GM18873 (cell line): ENCODE results near the gene LSM3.

ENCODE experiments used
- ATAC-seq: cut with Tn5 transposase; IDR thresholded peaks from one replicate; pipeline ENCODE4 v1.9.1; 2021; ENCODE audit warnings: mild to moderate bottlenecking, moderate library complexity, moderate number of reproducible peaks; ENCODE audit not compliant: unreplicated experiment, low FRiP score

Gene LSM3

GRCh38 chr3:14156201-14156600 lies 22.4 kb upstream of the LSM3 start:
- no peak for ATAC-seq

DNA sequence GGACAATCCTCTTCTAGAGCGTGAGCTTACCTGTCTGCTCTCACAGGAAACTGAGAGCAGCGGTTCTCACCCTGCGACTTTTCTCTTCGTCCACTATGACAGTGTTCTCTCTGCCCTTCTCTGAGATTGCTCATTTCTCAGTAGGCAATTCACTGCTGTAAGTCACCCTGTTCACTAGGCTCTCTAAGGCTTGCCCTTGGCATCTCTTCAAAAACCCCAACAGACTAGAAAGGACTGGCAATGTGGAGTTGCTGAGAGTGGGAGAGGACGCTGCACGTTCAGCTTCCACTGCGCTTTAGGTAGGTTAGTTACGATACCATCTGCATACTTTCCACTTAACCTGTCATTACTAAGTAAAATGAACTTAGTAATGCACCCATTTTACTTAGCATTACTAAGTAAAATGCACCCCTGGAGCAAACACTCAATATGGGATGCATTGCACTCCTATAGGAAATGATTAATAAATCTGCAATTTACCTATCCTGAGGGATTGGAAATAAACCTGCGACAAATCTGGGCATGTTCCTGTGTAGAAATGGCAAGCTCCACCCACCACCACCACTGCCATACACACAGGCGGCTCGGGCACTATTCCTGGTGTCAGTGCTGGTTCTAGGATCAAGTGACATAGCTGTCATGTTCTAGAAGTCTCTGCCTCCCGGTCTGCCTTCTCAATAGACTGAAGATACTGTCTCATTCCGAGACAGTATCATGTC lies 21.6 kb upstream of the LSM3 start:
- ATAC-seq = no peak

DNA sequence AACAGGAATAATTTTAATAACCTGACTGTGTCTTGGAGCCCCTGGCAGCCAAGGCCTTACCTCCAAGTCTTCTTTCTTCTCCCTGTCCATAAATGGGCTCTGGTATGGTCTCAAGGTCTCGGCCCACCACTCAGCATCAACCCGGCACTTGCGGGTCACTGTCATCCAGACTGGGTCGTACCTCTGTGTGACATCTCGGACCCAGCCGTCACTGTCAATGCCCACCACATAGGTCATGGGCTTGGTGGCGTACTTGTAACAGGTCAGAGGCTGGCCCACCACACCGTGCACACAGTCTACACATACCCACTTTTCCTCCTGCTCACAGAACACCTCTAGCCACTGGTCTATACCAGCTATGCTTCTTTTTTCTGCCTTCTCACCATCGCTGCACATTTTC lies 20.7 kb upstream of the LSM3 start:
- no peak for ATAC-seq

DNA sequence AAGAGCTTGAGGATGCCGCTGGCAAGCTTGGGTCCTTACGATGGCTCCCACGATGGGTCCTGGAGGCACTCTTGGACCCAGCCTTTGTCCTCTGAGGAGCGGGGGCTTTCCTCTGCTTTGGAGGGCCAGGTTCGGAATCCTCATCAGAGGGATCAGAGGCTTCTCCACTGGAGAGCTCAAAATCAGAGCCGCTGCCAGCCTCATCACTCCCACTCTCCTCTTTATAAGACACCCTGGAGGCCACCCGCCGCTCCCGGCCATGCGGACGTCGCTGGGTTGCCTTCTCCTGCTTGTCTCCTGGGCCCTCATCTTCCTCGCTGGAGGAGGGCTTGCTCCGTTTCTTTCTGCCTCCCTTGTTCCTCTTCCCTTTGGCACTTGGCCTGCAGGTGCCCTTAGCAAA lies 20.2 kb upstream of the LSM3 start:
- ATAC-seq = no peak

- ATAC-seq = no peak
These were observed 19.2 kb upstream of the LSM3 start for GRCh38 chr3:14159426-14159825.

DNA sequence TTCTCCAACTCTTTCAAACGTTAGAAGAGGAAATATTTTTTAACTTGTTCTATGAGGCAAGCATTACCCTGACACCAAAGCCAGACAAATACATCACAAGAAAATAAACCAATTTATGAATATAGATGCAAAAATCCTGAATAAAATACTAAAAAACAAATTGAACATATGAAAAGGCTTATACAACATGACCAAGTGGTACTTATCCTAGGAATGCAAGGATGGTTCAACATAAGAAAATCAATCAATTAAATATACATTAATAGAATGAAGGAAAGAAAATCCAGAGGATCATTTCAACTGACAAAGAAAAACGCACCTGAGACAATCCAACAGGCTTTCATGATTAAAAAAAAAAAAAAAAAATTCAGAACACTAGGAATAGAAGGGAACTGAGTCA lies 17.3 kb upstream of the LSM3 start:
- no peak for ATAC-seq

DNA sequence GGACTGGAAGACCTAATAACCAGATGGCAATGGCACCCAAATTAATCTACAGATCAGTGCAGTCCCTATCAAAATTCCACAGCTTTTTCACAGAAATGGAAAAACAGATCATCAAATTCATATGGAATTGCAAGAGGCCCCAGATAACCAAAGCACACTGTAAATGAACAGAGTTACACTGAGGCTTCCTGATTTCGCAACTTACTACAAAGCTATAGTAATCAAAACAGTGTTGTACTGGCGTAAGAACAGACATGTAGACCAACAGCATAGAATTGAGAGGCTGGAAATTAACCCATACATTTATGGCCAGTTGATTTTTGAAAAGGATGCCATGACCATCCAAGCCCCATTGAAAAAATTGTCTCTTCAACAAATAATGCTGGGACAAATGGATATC lies 16.4 kb upstream of the LSM3 start:
- ATAC-seq = no peak

DNA sequence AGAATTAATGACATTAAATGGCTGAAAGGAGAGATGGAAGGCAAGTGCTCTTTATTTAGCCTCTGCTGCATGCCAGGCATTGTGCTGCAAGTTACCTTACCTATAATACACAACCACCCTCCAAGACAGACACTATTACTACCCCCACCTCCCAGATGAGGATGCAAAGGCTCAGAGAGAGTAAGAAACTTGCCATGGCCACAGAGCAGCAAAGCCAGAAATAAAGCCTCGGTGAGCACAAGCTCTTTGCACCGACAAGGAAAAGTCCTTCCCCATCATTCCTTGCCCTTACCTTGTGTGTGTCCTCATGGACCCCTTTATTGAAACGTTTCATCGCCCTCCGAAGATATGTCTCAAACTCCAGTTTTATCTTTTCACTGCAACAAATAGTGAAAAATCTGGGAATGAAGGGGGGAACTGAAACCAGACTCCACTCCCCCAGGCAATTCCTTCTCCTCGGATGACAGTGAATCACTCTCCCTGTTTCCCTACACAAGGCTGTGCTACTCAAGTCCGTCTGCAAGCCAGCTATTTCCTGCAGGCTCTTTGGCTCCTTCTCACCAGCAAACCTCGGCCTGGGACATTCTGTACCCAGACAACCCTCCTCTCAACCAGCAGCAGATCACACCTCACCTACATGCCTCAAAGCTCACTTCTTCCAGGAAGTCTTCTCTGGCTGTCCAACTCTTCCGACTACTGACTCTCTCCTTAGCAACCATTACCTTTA lies 11.6 kb upstream of the LSM3 start:
- no peak for ATAC-seq

GRCh38 chr3:14169435-14169834 lies 9.2 kb upstream of the LSM3 start:
- no peak for ATAC-seq

DNA sequence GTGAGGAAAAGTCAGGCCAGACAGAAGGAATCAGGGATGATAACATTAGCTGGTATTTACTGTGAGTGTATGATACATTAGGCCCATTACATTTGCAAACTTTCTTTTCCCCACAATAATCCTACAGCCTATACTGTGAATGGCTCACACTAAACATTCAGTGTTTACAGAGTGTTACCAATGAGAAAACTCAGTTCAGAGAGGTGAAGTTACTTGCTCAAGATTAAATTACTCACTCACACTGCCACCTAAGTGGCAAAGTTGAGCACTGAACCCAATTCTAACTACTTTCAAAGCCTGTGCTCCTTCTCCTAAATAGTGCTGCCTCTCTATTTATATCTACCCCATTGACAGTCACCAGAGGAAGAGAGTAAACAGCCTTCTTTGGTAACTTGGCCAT lies 8.7 kb upstream of the LSM3 start:
- ATAC-seq = no peak

DNA sequence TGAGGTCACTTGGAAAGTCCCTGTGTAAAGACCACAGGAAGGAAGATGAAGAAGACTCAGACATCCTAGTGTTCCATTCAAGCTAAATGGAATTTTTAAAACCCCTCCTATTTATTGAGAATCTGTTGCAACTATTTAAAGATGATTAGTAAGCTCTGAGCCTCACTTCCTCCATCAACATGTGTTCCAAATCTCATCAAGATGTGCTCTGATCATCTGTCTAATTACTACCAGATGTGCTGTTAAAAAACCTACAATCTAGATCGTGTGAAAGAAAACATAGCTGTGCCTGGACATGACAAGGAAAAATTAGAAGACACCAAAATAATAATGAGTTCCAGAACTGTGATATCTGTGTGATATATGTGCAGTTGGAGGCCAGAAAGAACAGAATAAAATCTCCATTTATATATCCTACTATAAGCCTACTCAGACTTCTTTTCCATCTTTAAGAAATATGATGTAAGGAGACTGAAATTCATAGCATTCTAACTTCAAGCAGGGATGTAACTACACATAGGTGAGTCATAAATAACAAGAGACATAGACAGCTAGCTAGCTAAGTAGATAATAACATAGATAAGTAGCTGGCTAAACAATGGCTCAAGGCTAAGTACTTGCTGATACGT lies 8.0 kb upstream of the LSM3 start:
- no peak for ATAC-seq

- ATAC-seq = no peak
These were observed 6.1 kb upstream of the LSM3 start for GRCh38 chr3:14172496-14172895.

GRCh38 chr3:14174483-14174882 lies 4.1 kb upstream of the LSM3 start:
- ATAC-seq = no peak

DNA sequence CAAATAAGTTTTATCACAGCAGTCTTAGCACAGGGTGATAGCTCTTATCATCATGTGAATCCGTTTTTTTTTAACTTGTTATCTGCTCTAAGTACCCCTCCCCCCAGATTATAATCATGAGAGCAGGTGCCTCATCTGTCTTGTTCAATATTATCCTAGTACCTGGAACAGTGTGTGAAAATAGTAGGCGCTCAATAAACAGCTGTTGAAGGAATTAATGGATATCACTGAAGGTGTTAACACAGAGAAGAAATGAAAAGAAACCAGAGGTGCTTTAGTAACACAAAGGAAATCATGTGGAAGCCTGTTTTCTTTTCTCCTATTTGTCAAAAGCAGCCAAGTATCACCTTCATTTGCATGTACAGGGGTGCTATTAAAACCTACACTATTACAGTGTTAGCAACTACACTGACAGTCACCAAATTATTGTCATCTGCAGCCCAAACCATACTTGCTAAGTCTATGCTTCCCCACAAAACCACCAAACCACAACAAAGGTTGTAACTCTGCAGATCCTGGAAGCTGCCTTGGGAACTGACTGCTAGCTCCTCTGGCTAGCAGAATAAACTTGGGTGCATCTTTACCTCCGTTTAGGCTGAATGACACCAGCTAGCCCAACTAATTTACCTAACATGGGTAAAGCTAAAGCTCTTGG lies 3.1 kb upstream of the LSM3 start:
- no peak for ATAC-seq

GRCh38 chr3:14177580-14178246 lies 904 bp upstream of the LSM3 start:
- ATAC-seq = peak; percentile 7

DNA sequence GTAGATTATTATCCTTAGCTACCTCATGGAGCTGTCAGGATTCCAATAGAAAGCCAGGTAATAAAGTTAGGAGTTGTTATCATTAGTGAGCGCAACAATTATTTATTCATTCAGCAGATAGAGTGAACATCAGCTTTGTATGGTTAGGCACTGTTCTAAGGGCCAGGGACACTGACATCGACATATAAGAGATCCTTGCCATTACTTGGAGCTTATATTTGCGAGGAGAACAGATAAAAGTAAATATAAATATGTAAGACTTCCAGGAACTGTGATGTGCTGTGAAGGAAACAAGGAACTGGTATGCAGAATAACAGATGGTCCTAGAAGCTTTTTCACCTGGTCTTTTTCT lies 473 bp downstream of the LSM3 start:
- no peak for ATAC-seq

GRCh38 chr3:14179795-14180194 lies 1.2 kb downstream of the LSM3 start:
- ATAC-seq = no peak

DNA sequence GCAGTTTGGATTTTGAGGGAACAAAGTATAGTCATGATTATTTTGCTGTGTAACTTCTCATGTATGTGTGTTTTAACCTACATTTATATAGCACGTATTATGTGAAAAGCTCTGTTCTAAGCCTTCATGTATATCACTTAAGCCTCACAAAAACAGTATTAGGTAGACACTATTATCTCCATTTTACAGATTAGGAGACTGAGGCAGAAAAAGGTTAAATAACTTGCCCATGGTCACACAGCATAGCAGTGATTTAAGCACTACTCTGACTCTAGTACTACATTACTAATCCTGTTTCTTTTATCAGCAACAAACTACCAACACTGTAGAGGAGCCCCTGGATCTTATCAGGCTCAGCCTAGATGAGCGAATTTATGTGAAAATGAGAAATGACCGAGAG lies 2.6 kb downstream of the LSM3 start:
- ATAC-seq = no peak

GRCh38 chr3:14183015-14183577 lies 4.5 kb downstream of the LSM3 start:
- ATAC-seq = no peak

GRCh38 chr3:14186854-14187458 lies 8.3 kb downstream of the LSM3 start:
- ATAC-seq = no peak
